Activated gamma-delta T cell treated with anti-CD3 and anti-CD28 coated beads, Interleukin-2, amount 50 U/mL, for 16 hours (primary cell): ENCODE results near the gene PLAAT3.
"Not testable (repeated sequence)": the region's sequence is repeated elsewhere in the genome, so short reads cannot be mapped to it uniquely, and the experiment has no call there.

Source experiments
- DNase-seq: peaks from one replicate; pipeline ENCODE4 v3.0.0-alpha.2; 2020; ENCODE audit warnings: low read depth

PLAAT3 gene

GRCh38 chr11:63567044-63567840 lies 47.0 kb downstream of the PLAAT3 start:
- peak; percentile 46 for DNase-seq

GRCh38 chr11:63564784-63565350 lies 49.4 kb downstream of the PLAAT3 start:
- DNase-seq: no peak

- DNase-seq: no peak
Measured at GRCh38 chr11:63564056-63564774, 50.0 kb downstream of the PLAAT3 start.

GRCh38 chr11:63563201-63564055 lies 50.8 kb downstream of the PLAAT3 start, which contains the start of gene PLAAT2:
TSS of gene PLAAT2 (minus strand) at chr11:63563379. CDS start at chr11:63563324, 55 bp downstream.
- no peak for DNase-seq

- no peak for DNase-seq
Measured at GRCh38 chr11:63560506-63561180, 53.6 kb downstream of the PLAAT3 start.

- DNase-seq: no peak
Measured at GRCh38 chr11:63558459-63559157, 55.6 kb downstream of the PLAAT3 start.

GRCh38 chr11:63557570-63557969 lies 56.7 kb downstream of the PLAAT3 start:
- DNase-seq: no peak

GRCh38 chr11:63556404-63557013 lies 57.7 kb downstream of the PLAAT3 start:
- DNase-seq: no peak

- DNase-seq: no peak
Measured at GRCh38 chr11:63554877-63555223, 59.4 kb downstream of the PLAAT3 start.

GRCh38 chr11:63553759-63554158 lies 60.5 kb downstream of the PLAAT3 start:
- DNase-seq: peak; percentile 55

- DNase-seq: no peak
Measured at GRCh38 chr11:63552921-63553320, 61.3 kb downstream of the PLAAT3 start.

GRCh38 chr11:63551889-63552266 lies 62.4 kb downstream of the PLAAT3 start:
- DNase-seq: no peak

GRCh38 chr11:63551091-63551888 lies 62.9 kb downstream of the PLAAT3 start:
- no peak for DNase-seq

- not testable (repeated sequence) for DNase-seq
Measured at GRCh38 chr11:63550156-63550700, 64.0 kb downstream of the PLAAT3 start.

GRCh38 chr11:63549411-63549810 lies 64.8 kb downstream of the PLAAT3 start:
- DNase-seq: no peak

- DNase-seq: no peak
Measured at GRCh38 chr11:63548178-63548577, 66.1 kb downstream of the PLAAT3 start.

- no peak for DNase-seq
Measured at GRCh38 chr11:63547061-63547460, 67.2 kb downstream of the PLAAT3 start.

GRCh38 chr11:63543711-63544110 lies 70.5 kb downstream of the PLAAT3 start:
- DNase-seq: no peak

GRCh38 chr11:63542506-63542905 lies 71.7 kb downstream of the PLAAT3 start:
- not testable (repeated sequence) for DNase-seq
